Fibroblast of lung (primary cell): ENCODE measurements around the gene BAIAP2. TPM values are rescaled to one million over a fixed set of nuclear protein-coding genes. Genes with fewer than 3 reads are reported as not detected.

Source experiments
- DNase-seq, 2 donors: peaks; one replicate each; pipeline versions ENCODE4 v3.0.0 to v3.0.0-alpha.2; 2010; ENCODE audit warnings: low read depth in 2 of 2
- H2AFZ ChIP-seq: 2 replicates; pipeline ENCODE4 v1.5.1; 2012; ENCODE audit warnings: low read length, control low read depth, inconsistent platforms
- H3K27ac ChIP-seq: 2 replicates; pipeline ENCODE4 v1.5.1; 2011; ENCODE audit warnings: low read length, control low read depth; ENCODE audit not compliant: insufficient read depth
- H3K27me3 ChIP-seq: 2 replicates; pipeline ENCODE4 v1.5.1; 2011; ENCODE audit warnings: mild to moderate bottlenecking, low read length; ENCODE audit not compliant: control insufficient read depth, insufficient read depth
- H3K36me3 ChIP-seq: 2 replicates; pipeline ENCODE4 v1.5.1; 2011; ENCODE audit warnings: low read length; ENCODE audit not compliant: control insufficient read depth, insufficient read depth
- H3K4me1 ChIP-seq: 2 replicates; pipeline ENCODE4 v1.5.1; 2011; ENCODE audit warnings: low read length; ENCODE audit not compliant: control insufficient read depth, insufficient read depth; ENCODE audit errors: extremely low read depth
- H3K4me2 ChIP-seq: 2 replicates; pipeline ENCODE4 v1.5.1; 2011; ENCODE audit warnings: low read length, control low read depth; ENCODE audit not compliant: insufficient read depth; ENCODE audit errors: extremely low read depth
- H3K4me3 ChIP-seq, 4 experiments: fragments of 200-600 bp in 1 of 4; sonication (generic) in 1 of 4; replicated peaks in 1 of 4; 2 replicates each; pipeline ENCODE4 v1.5.1; 2011 to 2016; ENCODE audit warnings: low read length in 4 of 4, low read depth in 3 of 4, mild to moderate bottlenecking in 3 of 4, control low read depth in 2 of 4, inconsistent platforms in 1 of 4, mixed read lengths in 1 of 4; ENCODE audit not compliant: insufficient read depth in 1 of 4; ENCODE audit errors: control extremely low read depth in 1 of 4
- H3K79me2 ChIP-seq: 2 replicates; pipeline ENCODE4 v1.5.1; 2012; ENCODE audit warnings: mild to moderate bottlenecking, low read length, inconsistent platforms; ENCODE audit not compliant: control insufficient read depth, insufficient read depth
- H3K9ac ChIP-seq: 2 replicates; pipeline ENCODE4 v1.5.1; 2011; ENCODE audit warnings: mild to moderate bottlenecking, low read length, control low read depth; ENCODE audit not compliant: insufficient read depth
- H3K9me3 ChIP-seq: 2 replicates; pipeline ENCODE4 v1.5.1; 2012; ENCODE audit warnings: low read depth, low read length; ENCODE audit not compliant: control insufficient read depth, insufficient read depth
- H4K20me1 ChIP-seq: 2 replicates; pipeline ENCODE4 v1.5.1; 2011; ENCODE audit warnings: low read length; ENCODE audit not compliant: control insufficient read depth, insufficient read depth; ENCODE audit errors: extremely low read depth
- CTCF ChIP-seq, 2 donors: IDR thresholded peaks in 1 of 2; conservative IDR thresholded peaks in 1 of 2; 1 replicate in 1 of 2; 2 replicates in 1 of 2; pipeline ENCODE4 v1.5.1; 2011 to 2012; ENCODE audit warnings: low read length in 2 of 2, control low read depth in 1 of 2, inconsistent platforms in 1 of 2, low read depth in 1 of 2, mild to moderate bottlenecking in 1 of 2
- EZH2 ChIP-seq: IDR thresholded peaks from 2 replicates; pipeline ENCODE4 v1.5.1; 2012; ENCODE audit warnings: low read length, control low read depth, mild to moderate bottlenecking; ENCODE audit errors: missing control alignments
- polyA plus RNA-seq, 2 donors: library from polyadenylated mRNA; depleted of rRNA in 1 of 2; stranded (reverse) in 1 of 2; unstranded in 1 of 2; fragments of >200 nt; gene quantifications; 2 replicates each; pipeline ENCODE4 v1.2.1, GENCODE V29; 2011 to 2012; ENCODE audit warnings: missing spikeins in 1 of 2
- total RNA-seq: library from RNA; depleted of rRNA; stranded (reverse); fragments of >200 nt; gene quantifications from 2 replicates; pipeline ENCODE4 v1.2.1, GENCODE V29; 2014

BAIAP2 gene
- total and polyA plus RNA-seq, 2 donors (not counting 1 experiment from before 2014, with no cell fraction given), result 6.0 to 13.4 TPM

GRCh38 chr17:81111066-81111465 is 76.1 kb downstream of the BAIAP2 start:
- H3K79me2 ChIP-seq, result no peaks in the 10 kb centered on the region
- no peak overlapping the region for H3K9ac ChIP-seq
- no peaks in the 10 kb centered on the region for H3K36me3 ChIP-seq
- TF ChIP-seq CTCF (conservative IDR thresholded peaks at IDR 0.05 in 1 of 2, IDR thresholded peaks at IDR 0.05 in 1 of 2; ENCODE audit: low read depth in 1 of 2, low read length in 2 of 2), result no peak
- TF ChIP-seq EZH2, result no peak
- H3K4me1 ChIP-seq, result no peaks in the 10 kb centered on the region
- no peak for DNase-seq
- no peaks in the 10 kb centered on the region for H3K27me3 ChIP-seq
- no peak overlapping the region for H3K4me2 ChIP-seq
- no peak overlapping the region for H3K4me3 ChIP-seq
- H3K27ac ChIP-seq, result no peak overlapping the region
- H4K20me1 ChIP-seq, result no peaks in the 10 kb centered on the region
- H2AFZ ChIP-seq, result no peak overlapping the region
- no peaks in the 10 kb centered on the region for H3K9me3 ChIP-seq

GRCh38 chr17:81112450-81112849 is 77.5 kb downstream of the BAIAP2 start:
- no peak overlapping the region for H3K4me2 ChIP-seq
- no peaks in the 10 kb centered on the region for H3K79me2 ChIP-seq
- TF ChIP-seq EZH2, result no peak
- TF ChIP-seq CTCF (conservative IDR thresholded peaks at IDR 0.05 in 1 of 2, IDR thresholded peaks at IDR 0.05 in 1 of 2; ENCODE audit: low read depth in 1 of 2, low read length in 2 of 2), result no peak
- H4K20me1 ChIP-seq, result no peaks in the 10 kb centered on the region
- H3K9me3 ChIP-seq, result no peaks in the 10 kb centered on the region
- no peaks in the 10 kb centered on the region for H3K27me3 ChIP-seq
- H3K9ac ChIP-seq, result no peak overlapping the region
- no peak overlapping the region for H3K4me3 ChIP-seq
- H2AFZ ChIP-seq, result no peak overlapping the region
- H3K27ac ChIP-seq, result no peak overlapping the region
- DNase-seq, result no peak
- no peaks in the 10 kb centered on the region for H3K4me1 ChIP-seq
- H3K36me3 ChIP-seq, result no peaks in the 10 kb centered on the region

GRCh38 chr17:81113158-81113724 is 78.3 kb downstream of the BAIAP2 start:
- Histone ChIP-seq H3K79me2 (no peaks in the 10 kb centered on the region), H2AFZ (no peak overlapping the region), H3K4me3 (no peak overlapping the region), H3K4me1 (no peaks in the 10 kb centered on the region), H3K9me3 (no peaks in the 10 kb centered on the region), H3K27ac (no peak overlapping the region), H4K20me1 (no peaks in the 10 kb centered on the region), H3K36me3 (no peaks in the 10 kb centered on the region), H3K9ac (no peak overlapping the region), H3K4me2 (no peak overlapping the region), H3K27me3 (no peaks in the 10 kb centered on the region)
- DNase-seq, result no peak
- TF ChIP-seq EZH2, result no peak
- TF ChIP-seq CTCF (conservative IDR thresholded peaks at IDR 0.05 in 1 of 2, IDR thresholded peaks at IDR 0.05 in 1 of 2; ENCODE audit: low read depth in 1 of 2, low read length in 2 of 2), result no peak
